Ovary (tissue), 3 donors: ENCODE measurements around the gene GRID1.

Experiments used
- POLR2A ChIP-seq: fragments of 450-650 bp; IDR thresholded peaks from one replicate; pipeline ENCODE4 v1.6.1; 2017; ENCODE audit warnings: antibody characterized with exemption, mild to moderate bottlenecking, moderate library complexity
- TF ChIP-seq, protein P1 (sequence below), 3 donors: fragments of 450-650 bp in 2 of 3; fragments of 200-600 bp in 1 of 3; IDR thresholded peaks; one replicate each; pipeline versions ENCODE4 v1.5.1 to v1.8.0; 2016 to 2022; ENCODE audit warnings: antibody characterized with exemption in 3 of 3, mild to moderate bottlenecking in 1 of 3
- donor health status: DM: no; HTN: no; CAD: no.

GRCh38 chr10:86290933-86291615, 75.5 kb downstream of the GRID1 start:
- TF ChIP-seq, protein P1, sequence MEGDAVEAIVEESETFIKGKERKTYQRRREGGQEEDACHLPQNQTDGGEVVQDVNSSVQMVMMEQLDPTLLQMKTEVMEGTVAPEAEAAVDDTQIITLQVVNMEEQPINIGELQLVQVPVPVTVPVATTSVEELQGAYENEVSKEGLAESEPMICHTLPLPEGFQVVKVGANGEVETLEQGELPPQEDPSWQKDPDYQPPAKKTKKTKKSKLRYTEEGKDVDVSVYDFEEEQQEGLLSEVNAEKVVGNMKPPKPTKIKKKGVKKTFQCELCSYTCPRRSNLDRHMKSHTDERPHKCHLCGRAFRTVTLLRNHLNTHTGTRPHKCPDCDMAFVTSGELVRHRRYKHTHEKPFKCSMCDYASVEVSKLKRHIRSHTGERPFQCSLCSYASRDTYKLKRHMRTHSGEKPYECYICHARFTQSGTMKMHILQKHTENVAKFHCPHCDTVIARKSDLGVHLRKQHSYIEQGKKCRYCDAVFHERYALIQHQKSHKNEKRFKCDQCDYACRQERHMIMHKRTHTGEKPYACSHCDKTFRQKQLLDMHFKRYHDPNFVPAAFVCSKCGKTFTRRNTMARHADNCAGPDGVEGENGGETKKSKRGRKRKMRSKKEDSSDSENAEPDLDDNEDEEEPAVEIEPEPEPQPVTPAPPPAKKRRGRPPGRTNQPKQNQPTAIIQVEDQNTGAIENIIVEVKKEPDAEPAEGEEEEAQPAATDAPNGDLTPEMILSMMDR (IDR thresholded peaks at IDR 0.05): no peak
- TF ChIP-seq POLR2A: no peak
